ENCODE data around the gene AQP7.
"Not testable (repeated sequence)": the region's sequence is repeated elsewhere in the genome, so short reads cannot be mapped to it uniquely, and the experiment has no call there.

AQP7 gene

DNA sequence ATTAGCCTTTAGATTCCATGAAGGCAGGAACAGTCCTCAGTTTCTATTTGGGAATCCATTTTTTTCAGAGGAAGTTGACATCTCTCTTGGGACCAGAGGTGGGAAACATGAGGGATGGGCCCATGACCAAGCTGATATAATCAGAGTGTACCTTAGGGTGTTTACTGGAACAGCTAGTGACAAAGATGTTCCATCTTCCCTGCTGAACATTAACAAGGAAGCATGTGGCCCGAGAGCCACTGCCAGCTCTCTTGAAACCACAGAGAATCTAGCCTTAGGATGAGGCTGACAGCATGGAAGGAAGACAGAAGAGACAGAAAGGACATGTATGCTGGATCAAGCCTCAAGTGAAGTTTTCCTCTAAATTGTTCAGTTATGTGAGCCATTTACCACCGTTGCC is 29.1 kb upstream of the AQP7 start:
- no peak for DNase-seq

DNA sequence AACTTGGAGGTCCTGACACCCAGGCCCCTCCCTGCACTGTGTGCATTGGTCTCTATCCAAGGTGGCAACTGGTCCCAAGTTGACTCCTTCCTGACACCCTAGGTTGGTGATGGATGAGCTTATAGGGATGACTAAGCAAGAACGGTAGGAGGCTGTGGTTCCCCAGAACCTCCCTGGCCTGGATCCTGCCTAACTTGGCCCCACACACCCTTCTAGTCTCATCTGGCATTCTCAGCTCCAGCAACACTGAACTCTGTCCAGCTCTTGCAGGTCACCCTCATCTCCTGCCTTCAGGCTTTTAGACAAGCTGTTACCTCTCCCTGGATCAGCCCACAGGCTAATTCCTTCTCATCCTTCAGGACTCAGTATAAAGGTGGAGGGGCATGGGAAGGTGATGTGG is 28.6 kb upstream of the AQP7 start:
- DNase-seq = no peak

DNA sequence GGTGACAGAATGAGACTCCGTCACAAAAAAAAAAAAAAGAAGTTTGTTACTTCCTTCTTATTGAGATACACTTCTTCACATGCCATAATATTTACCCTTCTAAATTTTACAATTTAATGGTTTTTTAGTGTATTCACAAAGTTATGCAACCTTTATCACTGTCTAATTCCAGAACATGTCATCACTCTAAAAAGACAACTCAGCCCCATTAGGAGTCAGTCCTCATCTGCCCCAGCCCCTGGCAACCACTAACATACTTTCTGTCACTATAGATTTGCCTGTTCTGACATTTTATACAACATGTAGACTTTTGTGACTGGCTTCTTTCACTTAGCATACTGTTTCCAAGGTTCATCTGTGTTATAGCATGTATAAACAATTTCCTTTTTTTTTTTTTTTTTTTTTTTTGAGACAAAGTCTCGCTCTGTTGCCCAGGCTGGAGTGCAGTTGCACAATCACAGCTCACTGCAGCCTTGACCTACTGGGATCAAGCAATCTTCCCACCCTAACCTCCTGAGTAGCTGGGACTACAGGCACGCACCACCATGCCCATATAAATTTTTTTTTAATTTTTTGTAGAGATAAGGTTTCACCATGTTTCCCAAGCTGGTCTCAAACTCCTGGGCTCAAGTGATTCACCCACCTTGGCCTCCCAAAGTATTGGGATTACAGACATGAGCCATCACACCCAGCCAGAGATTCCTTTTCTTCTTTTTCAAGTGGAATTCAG is 27.1 kb upstream of the AQP7 start:
- DNase-seq = no peak

DNA sequence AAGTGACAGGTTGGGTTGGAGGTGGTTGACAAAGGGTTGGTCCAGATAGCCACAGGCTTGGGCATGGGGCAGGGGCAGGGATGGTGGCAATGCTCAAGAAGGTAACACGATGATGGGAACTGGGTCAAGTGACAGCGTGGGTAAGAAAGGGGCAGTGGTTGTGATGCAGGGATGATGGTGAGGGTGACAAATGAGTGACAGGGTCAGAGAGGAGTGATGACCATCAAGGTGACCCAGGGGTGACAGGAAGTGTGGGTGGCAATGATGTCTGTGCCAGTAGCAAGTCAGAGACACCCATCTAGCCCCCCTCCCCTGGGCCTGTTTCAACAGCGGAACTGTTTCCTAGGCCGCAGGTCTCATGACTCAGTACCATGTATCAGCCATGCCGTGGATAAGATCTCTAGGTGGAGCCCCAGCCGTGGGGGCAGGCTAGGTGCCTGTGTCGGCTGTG is 24.5 kb upstream of the AQP7 start:
- no peak for DNase-seq

DNA sequence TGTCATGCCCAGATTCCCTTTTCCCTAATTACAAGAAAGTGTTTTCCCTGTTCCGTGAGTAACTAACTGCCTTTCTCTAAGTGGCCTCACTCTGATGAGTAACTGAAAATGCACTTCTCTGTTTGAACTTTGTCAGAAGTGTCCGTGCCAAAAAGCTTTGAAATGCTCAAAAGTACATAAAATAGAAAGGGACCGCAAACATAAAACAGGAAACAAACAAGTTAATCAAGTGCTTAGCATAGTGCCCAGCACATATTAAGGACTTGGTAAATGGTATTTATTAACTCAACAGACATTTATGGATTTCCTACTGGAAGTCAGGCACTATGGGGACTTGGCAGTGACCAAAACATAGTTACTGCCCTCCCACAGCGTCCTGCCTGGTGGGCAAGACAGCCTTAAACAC is 22.8 kb upstream of the AQP7 start:
- DNase-seq = no peak

DNA sequence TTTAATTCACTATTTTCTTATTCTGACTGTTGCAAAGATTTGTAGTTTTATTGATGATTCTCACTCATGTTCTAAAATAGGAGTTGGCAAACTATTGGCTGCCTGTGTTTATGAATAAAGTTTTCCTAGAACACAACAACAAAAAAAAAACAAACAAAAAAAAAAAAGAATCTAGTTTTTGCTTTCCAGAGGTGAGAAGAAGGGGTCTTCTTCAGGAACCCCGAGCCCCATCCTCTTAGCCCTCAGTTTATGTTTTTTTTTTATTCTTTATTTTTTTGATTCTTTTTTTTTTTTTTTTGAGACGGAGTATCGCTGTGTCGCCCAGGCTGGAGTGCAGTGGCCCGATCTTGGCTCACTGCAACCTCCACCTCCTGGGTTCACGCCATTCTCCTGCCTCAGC is 22.1 kb upstream of the AQP7 start:
- not testable (repeated sequence) for DNase-seq

DNA sequence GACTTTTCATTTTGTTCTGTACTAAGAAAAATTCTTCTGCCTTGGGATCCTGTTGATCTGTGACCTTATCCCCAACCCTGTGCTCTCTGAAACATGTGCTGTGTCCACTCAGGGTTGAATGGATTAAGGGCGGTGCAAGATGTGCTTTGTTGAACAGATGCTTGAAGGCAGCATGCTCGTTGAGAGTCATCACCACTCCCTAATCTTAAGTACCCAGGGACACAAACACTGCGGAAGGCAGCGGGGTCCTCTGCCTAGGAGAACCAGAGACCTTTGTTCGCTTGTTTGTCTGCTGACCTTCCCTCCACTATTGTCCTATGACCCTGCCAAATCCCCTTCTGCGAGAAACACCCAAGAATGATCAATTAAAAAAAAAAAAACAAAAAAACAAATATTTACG is 21.7 kb upstream of the AQP7 start:
- not testable (repeated sequence) for DNase-seq

DNA sequence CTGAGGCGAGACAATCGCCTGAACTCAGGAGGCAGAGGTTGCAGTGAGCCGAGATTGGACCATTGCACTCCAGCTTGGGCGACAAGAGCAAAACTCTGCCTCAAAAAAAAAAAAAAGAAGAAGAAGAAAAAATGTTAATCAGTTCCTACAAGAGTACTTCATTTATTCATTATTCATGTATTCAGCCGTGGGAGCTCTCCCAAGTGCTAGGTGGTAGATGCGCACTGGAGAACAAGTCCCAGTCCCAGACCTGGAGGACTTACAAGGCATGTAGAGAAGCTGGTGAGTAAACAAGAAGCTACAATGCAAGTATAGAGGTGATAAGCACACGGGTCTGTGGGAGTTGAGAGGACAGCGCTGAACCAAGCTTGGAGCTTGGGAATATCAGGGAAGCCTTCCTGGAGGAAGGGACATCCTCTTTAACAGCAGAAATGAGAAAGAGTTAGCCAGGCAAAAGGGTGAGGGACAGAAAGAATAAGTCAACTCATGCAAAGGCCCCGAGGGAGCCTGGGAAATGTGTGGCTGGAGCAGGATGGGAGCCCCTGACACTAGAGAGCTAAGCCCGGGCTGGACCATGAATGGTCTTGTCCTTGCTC is 17.4 kb upstream of the AQP7 start:
- no peak for DNase-seq

DNA sequence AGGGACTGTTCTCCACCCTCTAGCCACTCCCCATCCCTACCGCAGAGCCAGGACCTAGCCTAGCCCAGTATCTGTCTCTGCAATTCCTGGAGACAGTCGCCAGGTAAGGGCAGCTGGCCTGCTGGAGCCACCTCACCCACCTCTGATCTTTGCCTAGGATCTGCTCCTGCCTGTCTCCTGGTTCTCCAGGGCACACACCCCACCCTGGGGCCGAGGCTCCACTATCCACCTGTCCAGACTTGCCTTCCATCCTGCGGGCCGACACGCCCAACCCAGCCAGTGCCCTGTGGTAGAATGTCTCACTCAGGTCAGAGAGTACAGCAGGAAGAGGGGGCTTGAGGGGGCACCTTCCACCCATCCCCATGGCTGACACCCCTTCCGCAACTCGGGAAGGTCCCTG is 15.7 kb upstream of the AQP7 start:
- no peak for DNase-seq

DNA sequence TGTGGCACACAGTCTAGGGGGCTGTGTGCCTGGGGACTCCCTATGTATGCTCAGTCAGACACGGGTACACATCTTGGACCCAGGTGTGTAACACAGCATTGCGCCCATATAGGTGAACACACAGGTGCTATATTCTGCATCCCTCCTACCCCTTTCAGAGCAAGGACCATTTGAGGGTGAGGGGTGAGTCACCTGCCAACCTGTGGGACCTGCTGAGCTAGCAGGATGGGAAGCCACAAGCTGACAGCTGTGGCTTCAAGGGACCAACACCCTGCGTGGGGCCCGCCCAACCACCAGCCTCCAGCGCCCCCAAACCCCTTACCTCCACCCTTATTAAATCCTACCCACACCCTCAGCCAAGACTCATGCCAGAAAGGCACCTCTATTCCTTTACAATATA is 14.6 kb upstream of the AQP7 start:
- peak; percentile 10 for DNase-seq

DNA sequence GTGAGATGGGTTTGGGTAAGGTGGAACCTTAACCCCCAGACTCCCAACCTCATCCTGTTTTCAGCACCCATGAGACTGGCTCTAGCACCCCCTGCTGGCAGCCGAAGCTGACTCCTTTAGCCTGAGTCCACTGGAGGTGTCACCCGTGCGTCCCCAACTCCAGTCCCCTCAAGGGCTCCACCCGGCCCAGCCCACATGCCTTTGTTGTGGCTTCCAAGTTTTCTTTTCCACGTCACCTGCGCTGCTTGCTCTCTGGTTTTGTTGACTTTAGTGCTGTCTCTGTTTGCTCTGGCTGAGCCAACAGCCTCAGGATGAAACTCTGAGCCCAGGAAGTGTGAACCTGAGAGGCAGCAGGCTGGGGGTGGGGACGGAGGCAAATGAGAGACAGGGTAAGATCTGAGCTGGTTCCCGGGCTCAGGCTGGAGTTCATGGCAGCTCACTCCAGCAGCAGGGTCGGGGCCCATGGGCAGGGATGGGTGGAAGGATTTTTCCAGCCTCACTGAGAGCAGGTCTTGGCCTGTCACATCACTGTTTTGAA is 13.2 kb upstream of the AQP7 start:
- peak; percentile 88 for DNase-seq

DNA sequence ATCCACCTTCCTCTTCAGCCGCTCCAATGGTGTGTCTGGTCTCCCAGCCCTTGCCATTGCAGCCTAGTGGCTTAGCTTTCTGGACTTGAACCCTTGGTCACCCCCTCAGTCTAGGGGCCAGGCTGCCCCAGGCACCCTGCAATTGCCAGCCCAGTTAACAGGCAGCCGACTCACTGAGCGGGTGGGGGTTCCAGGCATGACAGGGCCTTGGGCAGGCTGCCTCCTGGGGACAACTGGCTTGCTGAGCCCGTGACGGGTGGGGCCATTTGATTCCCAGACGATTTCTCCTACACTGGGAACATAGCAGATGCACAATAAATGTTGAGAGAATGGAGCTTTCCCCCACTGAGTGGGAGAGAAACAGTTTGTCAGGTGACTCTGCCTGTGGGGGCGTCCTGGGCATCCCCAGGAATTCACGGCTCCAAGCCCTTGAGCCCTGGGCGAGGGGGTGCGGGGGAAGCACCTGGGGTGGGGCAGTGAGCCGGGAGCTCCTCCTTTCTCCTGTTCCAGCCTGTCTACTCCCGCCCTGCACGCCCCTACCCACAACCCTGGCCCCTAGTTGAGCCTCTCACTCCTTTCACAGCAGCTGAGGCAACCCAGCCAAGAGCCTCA is 12.6 kb upstream of the AQP7 start:
- DNase-seq = no peak

DNA sequence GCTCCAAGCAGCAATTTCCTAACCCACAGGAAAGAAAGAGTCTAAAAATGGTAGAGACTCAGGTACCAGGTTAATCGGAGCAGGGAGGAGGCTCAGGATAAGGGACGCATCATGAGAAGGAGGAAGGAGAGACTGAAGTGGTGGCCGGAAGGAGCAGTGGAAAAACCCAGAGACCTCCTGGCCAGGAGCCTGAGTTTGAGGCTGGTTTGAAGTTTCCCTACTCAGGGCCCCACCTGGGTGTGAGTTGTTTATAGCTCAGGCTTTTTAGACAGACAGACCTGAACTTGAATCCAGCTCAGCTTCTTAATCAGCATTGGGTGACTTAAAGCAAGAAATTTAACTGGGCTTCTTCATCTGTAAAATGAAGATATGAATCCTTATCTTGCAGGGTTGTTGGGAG is 11.9 kb upstream of the AQP7 start:
- no peak for DNase-seq

DNA sequence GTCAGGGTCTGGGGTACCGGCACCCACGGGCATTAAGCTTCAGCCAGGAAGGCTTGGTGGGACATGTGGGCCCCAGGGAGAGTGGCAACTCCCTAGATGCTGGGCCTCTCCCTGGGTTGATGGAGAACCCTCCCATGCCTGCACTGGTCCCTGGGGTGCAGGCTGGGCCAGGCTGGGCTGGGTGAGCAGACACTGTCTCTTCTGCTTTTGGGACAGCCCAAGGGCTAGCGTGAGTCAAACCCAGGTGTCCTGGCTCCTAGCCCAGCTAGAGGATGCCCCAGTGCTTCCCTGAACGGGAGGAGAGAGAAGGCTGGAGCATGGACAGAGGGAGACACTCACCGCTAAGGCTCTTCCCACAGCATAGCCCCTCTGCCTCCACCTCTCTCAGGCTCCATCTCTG is 5.7 kb upstream of the AQP7 start:
- no peak for DNase-seq

DNA sequence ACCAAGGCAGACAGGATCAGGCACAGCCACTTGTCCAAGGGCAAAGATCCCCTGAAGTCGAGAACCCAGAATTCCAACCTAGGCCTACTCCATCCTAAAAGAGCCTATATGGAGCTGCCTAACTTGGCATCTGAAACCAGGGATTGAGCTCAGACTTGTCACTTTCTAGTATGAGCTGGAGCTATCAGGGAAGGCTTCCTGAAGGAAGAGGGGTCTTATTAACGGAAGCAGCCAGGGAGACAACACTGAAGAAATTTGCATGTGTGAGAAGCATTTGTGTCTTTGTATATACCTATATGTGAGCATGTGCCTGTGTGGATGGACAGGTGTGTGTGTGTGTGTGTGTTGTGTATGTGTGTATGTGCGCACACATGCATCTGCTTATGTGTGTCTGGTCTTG is 4.7 kb upstream of the AQP7 start:
- DNase-seq = no peak

DNA sequence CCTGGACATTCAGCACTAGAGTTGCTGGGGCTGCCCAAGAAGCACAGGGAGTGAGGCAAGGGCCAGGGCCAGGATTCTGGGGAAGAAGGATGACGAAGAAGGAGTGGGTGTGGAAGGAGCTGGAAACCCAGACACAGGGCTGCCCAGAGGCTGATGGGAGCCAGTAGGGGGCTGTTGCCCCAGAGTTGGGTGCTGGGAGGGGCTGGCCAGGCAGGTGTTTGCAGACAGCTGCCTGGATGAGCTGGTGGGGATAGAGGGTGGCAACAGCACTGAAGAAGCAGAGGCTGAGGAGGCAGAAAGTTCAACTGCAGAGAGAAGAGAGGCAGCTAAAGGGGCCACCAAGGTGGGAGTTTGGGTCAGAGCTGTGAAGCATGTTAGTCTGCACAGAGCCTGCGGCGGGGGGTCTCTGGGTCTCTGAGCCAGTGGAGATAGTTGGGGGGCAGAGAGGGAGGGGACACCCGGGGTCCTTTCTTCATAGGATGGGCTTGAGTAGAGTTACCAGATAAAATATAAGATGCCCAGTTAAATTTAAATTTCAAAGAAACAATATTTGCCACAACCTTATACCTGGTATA is 2.5 kb upstream of the AQP7 start:
- no peak for DNase-seq

DNA sequence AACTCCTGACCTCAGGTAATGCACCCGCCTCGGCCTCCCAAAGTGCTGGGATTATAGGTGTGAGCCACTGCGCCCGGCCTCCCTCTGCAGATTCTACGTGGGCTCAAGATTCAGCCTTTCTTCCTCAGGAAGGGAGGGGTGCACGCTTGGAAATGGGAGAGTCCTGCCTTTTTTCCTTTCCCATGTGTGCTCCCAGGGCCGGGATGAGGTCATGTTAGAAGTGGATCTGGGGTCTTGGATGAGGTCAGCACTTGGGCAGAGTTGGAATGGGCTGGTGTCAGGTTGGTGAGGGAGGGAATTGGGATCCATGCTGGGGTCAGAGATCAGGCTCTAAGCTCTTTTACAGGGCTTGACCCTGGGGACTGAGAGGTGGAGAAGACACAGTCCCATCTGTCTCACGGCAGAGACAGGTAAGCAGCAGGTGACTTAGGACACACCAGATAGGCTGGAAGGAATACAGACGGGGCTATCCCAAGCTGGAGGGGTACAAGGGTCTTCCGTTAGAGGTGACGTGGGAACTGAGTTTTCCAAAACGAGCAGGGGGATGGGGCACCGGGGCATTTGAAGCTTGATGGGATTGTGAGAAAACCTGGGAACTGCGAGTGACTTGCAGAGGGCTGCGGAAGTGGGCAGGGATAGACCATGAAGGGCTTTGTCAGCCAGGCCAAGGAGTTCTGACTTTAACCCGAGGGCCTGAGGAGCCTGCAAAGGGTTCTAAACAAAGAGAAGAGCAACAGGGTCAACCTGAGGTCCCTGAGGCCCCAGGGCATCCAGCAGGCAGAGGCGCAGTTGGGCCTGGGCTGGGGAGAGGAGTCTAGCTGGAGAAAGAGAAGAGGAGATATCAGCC is 1.8 kb upstream of the AQP7 start:
- no peak for DNase-seq

DNA sequence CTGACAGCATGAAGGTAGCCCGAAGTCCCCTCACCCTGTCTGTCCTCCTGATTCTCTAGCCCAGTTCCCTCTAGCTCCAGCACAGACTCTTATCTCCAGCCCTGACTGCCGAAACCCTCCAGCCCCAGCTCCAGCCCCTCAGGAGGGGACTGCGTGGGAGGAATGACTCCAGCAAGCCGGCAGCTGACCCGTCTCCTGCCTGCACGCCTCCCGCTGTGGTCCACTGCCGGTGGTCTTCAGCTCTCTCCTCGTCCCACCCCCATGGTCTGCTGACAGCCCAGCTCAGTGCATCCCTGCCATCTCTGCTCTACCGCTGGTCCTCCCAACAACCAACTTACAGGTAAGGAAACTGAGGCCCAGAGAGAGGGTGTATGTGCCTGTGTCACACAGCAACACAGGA is 559 bp downstream of the AQP7 start:
- DNase-seq = not testable (repeated sequence)

DNA sequence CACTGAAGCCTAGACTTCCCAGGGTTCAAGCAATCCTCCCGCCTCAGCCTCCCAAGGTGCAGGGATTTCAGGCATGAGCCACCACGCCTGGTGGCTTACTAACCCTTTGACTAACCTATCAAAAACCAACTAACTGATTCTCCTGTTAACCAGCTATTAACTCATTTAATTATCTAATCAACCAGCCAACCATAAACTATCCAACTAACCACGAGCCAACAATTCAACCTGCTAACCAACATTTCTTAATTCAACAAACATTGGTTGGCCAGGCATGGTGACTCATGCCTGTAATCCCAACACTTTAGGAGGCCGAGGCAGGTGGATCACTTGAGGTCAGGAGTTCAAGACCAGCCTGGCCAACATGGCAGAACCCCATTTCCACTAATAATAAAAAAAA is 3.3 kb downstream of the AQP7 start:
- not testable (repeated sequence) for DNase-seq

DNA sequence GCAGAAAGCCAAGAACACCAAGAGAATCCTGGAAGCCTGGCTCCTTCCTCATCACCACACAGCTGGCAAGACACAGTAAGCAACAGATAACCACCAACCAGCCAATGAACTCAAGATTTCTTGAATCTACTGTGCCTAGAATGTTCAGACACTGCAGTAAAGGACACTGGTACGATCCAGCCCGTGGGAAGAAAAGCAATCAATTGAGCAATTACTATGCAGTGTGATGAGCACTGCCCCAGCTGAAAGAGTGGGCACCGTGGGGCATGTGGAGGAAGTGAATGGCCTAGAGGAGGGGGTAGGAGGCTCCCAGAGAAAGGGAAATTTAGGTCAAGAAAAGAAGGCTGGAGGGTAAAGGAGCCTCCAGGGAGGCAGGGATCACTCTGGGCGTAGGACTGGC is 4.6 kb downstream of the AQP7 start:
- DNase-seq = not testable (repeated sequence)

DNA sequence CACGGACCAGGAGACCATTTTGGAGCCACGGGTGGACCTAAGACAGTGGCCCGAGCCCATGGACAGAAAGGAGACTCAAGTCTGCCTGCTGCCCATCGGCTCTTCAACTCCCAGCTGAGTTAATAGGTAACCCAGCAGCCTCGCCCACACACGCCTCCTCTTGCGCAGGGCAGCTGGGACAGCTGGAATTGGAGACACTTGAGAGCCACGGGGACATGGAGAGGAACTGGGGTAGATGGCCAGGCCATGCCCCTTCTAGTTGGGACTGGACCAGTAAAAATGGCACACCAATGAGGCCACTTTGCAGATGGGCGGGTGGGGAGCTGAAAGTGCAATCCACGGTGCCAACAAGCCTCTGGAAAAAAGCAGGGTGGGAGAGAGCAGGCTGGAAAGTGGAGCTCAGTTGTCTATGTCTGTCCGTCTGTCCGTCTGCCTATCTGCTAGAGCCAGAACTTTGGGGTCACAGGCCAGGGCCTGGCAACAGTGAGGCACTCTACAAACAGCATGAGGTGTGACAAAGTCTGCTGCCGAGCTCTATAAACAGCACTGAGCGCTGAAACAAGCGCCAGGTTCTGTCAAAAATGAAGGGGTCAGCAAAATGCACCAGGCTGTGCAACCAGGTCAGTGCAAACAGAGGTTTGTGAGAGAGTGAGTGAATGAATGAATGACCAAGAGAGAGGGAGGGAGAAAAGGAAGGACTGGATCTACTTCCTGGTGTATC is 7.0 kb downstream of the AQP7 start:
- not testable (repeated sequence) for DNase-seq

DNA sequence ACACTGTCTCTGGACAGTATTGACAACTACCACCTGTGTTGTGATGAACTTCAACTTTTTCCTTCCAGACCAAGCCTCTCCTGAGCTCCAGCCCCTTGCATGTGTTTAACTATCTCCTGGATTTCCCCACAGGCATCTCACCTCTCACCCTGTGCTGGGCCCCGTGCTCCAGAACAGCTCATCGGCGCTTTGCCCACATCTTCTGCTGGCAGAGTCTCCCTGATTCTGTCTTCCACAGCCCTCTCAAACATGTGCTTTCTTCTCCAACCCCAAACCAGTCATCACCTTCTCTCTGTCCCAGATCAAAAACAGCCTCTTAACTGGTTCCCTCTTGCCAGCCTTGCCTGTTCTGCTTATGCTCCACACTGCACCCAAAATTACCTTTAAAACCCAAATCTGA is 8.4 kb downstream of the AQP7 start:
- DNase-seq = not testable (repeated sequence)
